H9 (cell line): ENCODE data around the gene CYP24A1. TPM values are rescaled to one million over a fixed set of nuclear protein-coding genes. Genes with fewer than 3 reads are reported as not detected.

Experiments used
- DNase-seq: peaks from one replicate; pipeline ENCODE4 v3.0.0-alpha.2; 2017
- H2AFZ ChIP-seq: one replicate; pipeline ENCODE4 v1.6.1; 2013; ENCODE audit warnings: mild to moderate bottlenecking, low read length, control low read depth, moderate library complexity
- H2AK5ac ChIP-seq: 2 replicates; pipeline ENCODE4 v1.6.1; 2013; ENCODE audit warnings: low read length, control low read depth, mixed read lengths; ENCODE audit not compliant: insufficient read length
- H2BK120ac ChIP-seq: one replicate; pipeline ENCODE4 v1.6.1; 2013; ENCODE audit warnings: low read depth, mild to moderate bottlenecking, low read length, control low read depth, inconsistent platforms; ENCODE audit not compliant: poor library complexity, severe bottlenecking
- H2BK12ac ChIP-seq: 2 replicates; pipeline ENCODE4 v1.6.1; 2013; ENCODE audit warnings: low read length, control low read depth, mixed read lengths, low read depth; ENCODE audit not compliant: insufficient read length
- H2BK15ac ChIP-seq: 2 replicates; pipeline ENCODE4 v1.6.1; 2013; ENCODE audit warnings: low read depth, low read length, control low read depth
- H2BK20ac ChIP-seq: one replicate; pipeline ENCODE4 v1.6.1; 2013; ENCODE audit warnings: low read depth, mild to moderate bottlenecking, low read length, control low read depth, inconsistent platforms; ENCODE audit not compliant: poor library complexity, severe bottlenecking
- H2BK5ac ChIP-seq: 2 replicates; pipeline ENCODE4 v1.6.1; 2013; ENCODE audit warnings: low read length, control low read depth, mixed read lengths; ENCODE audit not compliant: insufficient read length
- H3K14ac ChIP-seq: 2 replicates; pipeline ENCODE4 v1.6.1; 2013; ENCODE audit warnings: low read length, control low read depth; ENCODE audit not compliant: insufficient read depth
- H3K18ac ChIP-seq: 2 replicates; pipeline ENCODE4 v1.6.1; 2013; ENCODE audit warnings: low read depth, mild to moderate bottlenecking, mixed read lengths, low read length, control low read depth; ENCODE audit not compliant: insufficient read length
- H3K23ac ChIP-seq: 2 replicates; pipeline ENCODE4 v1.6.1; 2013; ENCODE audit warnings: low read length, control low read depth, mixed read lengths, low read depth; ENCODE audit not compliant: insufficient read length
- H3K23me2 ChIP-seq: 2 replicates; pipeline ENCODE4 v1.6.1; 2013; ENCODE audit warnings: low read depth, mild to moderate bottlenecking, mixed read lengths, low read length, control low read depth; ENCODE audit not compliant: insufficient read length, poor library complexity, severe bottlenecking
- H3K27ac ChIP-seq: 2 replicates; pipeline ENCODE4 v1.5.1; 2013; ENCODE audit warnings: low read length, control low read depth, mixed read lengths, low read depth; ENCODE audit not compliant: insufficient read length
- H3K27me3 ChIP-seq: 2 replicates; pipeline ENCODE4 v1.6.1; 2013; ENCODE audit warnings: low read length, control low read depth, inconsistent platforms; ENCODE audit not compliant: insufficient read depth
- H3K4ac ChIP-seq: 2 replicates; pipeline ENCODE4 v1.6.1; 2013; ENCODE audit warnings: low read depth, mild to moderate bottlenecking, control low read depth, inconsistent platforms, low read length, moderate library complexity
- H3K4me1 ChIP-seq: 2 replicates; pipeline ENCODE4 v1.6.1; 2013; ENCODE audit warnings: low read length, control low read depth, inconsistent platforms; ENCODE audit not compliant: insufficient read depth
- H3K4me2 ChIP-seq: 2 replicates; pipeline ENCODE4 v1.6.1; 2013; ENCODE audit warnings: low read length, control low read depth, mixed read lengths; ENCODE audit not compliant: insufficient read length, insufficient read depth
- H3K56ac ChIP-seq: 2 replicates; pipeline ENCODE4 v1.6.1; 2013; ENCODE audit warnings: low read depth, mild to moderate bottlenecking, mixed read lengths, low read length, control low read depth; ENCODE audit not compliant: insufficient read length
- H3K79me1 ChIP-seq: 2 replicates; pipeline ENCODE4 v1.6.1; 2013; ENCODE audit warnings: low read depth, mild to moderate bottlenecking, moderate library complexity, low read length, control low read depth, inconsistent platforms; ENCODE audit not compliant: insufficient read depth, poor library complexity, severe bottlenecking
- H3K79me2 ChIP-seq: 2 replicates; pipeline ENCODE4 v1.6.1; 2013; ENCODE audit warnings: low read length, control low read depth, inconsistent platforms; ENCODE audit not compliant: insufficient read depth
- H3K9ac ChIP-seq: 2 replicates; pipeline ENCODE4 v1.6.1; 2013; ENCODE audit warnings: low read length, control low read depth, mixed read lengths; ENCODE audit not compliant: insufficient read length; ENCODE audit errors: extremely low read depth
- H3K9me3 ChIP-seq: one replicate; pipeline ENCODE4 v1.6.1; 2013; ENCODE audit warnings: low read depth, low read length, inconsistent platforms; ENCODE audit not compliant: control insufficient read depth
- H3T11ph ChIP-seq: one replicate; pipeline ENCODE4 v1.6.1; 2013; ENCODE audit warnings: mild to moderate bottlenecking, low read length, control low read depth, inconsistent platforms
- H4K20me1 ChIP-seq: one replicate; pipeline ENCODE4 v1.6.1; 2013; ENCODE audit not compliant: control insufficient read depth, insufficient read length, insufficient read depth
- H4K5ac ChIP-seq: 2 replicates; pipeline ENCODE4 v1.6.1; 2013; ENCODE audit warnings: low read depth, mild to moderate bottlenecking, mixed read lengths, low read length, control low read depth; ENCODE audit not compliant: insufficient read length
- H4K8ac ChIP-seq: replicated peaks from 2 replicates; pipeline ENCODE4 v1.6.1; 2013; ENCODE audit warnings: low read length, control low read depth, mixed read lengths, low read depth; ENCODE audit not compliant: insufficient read length
- H4K91ac ChIP-seq: 2 replicates; pipeline ENCODE4 v1.6.1; 2013; ENCODE audit warnings: low read depth, mild to moderate bottlenecking, moderate library complexity, mixed read lengths, low read length, control low read depth; ENCODE audit not compliant: insufficient read length
- H3K27ac Mint-ChIP-seq, 3 experiments: 2 replicates in 2 of 3; 3 replicates in 1 of 3; pipeline ENCODE4 v1.8.0; 2020 to 2021; ENCODE audit warnings: mixed read lengths in 3 of 3, mild to moderate bottlenecking in 1 of 3, moderate library complexity in 1 of 3
- H3K27me3 Mint-ChIP-seq: 2 replicates; pipeline ENCODE4 v1.8.0; 2021; ENCODE audit warnings: low read depth, mild to moderate bottlenecking, moderate library complexity, mixed read lengths
- H3K36me3 Mint-ChIP-seq, 3 experiments: 2 replicates in 2 of 3; 3 replicates in 1 of 3; pipeline ENCODE4 v1.8.0; 2020 to 2021; ENCODE audit warnings: low read depth in 3 of 3, mixed read lengths in 3 of 3; ENCODE audit not compliant: insufficient read depth in 1 of 3
- H3K4me1 Mint-ChIP-seq, 2 experiments: 2 replicates each; pipeline ENCODE4 v1.8.0; 2020; ENCODE audit warnings: mixed read lengths in 2 of 2
- H3K4me3 Mint-ChIP-seq, 2 experiments: 2 replicates in 1 of 2; 3 replicates in 1 of 2; pipeline ENCODE4 v1.8.0; 2020 to 2021; ENCODE audit warnings: mild to moderate bottlenecking in 2 of 2, mixed read lengths in 2 of 2, moderate library complexity in 1 of 2
- H3K9me3 Mint-ChIP-seq, 2 experiments: 2 replicates in 1 of 2; 3 replicates in 1 of 2; pipeline ENCODE4 v1.8.0; 2020; ENCODE audit warnings: mild to moderate bottlenecking in 2 of 2, mixed read lengths in 2 of 2, moderate library complexity in 1 of 2
- CTCF ChIP-seq: fragments of 200-600 bp; sonication (generic); conservative IDR thresholded peaks from 3 replicates; pipeline ENCODE4 v1.8.0; 2021; ENCODE audit warnings: antibody characterized with exemption, mild to moderate bottlenecking
- WGBS: extraction: QIAGEN DNeasy Blood & Tissue Kit; methylation state at CpG from one replicate; pipeline ENCODE4 v1.1.7; 2013; ENCODE audit warnings: missing lambda C conversion rate, low lambda C conversion rate, mixed read lengths; ENCODE audit not compliant: insufficient read length; ENCODE audit errors: extremely low coverage; 5-methylcytosine and 5-hydroxymethylcytosine counted together
- total RNA-seq: library from RNA; stranded (reverse); gene quantifications from 2 replicates; pipeline ENCODE4 v1.2.1, GENCODE V29; 2021

The CYP24A1 gene
- total RNA-seq, 1 experiment from 2014 or later, result not detected

GRCh38 chr20:54153847-54154246, 19.9 kb downstream of the CYP24A1 start:
- Histone ChIP-seq H3K79me2 (no peaks in the 10 kb centered on the region), H3K79me1 (no peaks in the 10 kb centered on the region), H3K4me2 (no peak overlapping the region), H3K14ac (no peak overlapping the region), H3K9ac (no peak overlapping the region), H3K4me1 (0 out of 2 replicates have a peak, but pooled peaks cover 2% of the 10 kb centered on the region), H3K9me3 (no peaks in the 10 kb centered on the region), H4K20me1 (no peaks in the 10 kb centered on the region), H2AFZ (no peak overlapping the region), H2BK5ac (no peak overlapping the region), H4K91ac (no peak overlapping the region), H4K5ac (no peak overlapping the region), H3K27ac (no peak overlapping the region), H2BK15ac (no peak overlapping the region), H2BK12ac (no peak overlapping the region), H2AK5ac (no peak overlapping the region), H2BK120ac (no peak overlapping the region), H3K27me3 (no peaks in the 10 kb centered on the region), H4K8ac (no peak overlapping the region), H3K56ac (no peak overlapping the region), H3K23me2 (no peaks in the 10 kb centered on the region), H3T11ph (no peak overlapping the region), H2BK20ac (no peak overlapping the region), H3K4ac (no peak overlapping the region), H3K23ac (no peak overlapping the region), H3K18ac (no peak overlapping the region)
- Mint-ChIP-seq H3K36me3 (no peaks in the 10 kb centered on the region), H3K9me3 (no peaks in the 10 kb centered on the region), H3K27ac (no peak overlapping the region), H3K4me1 (peaks cover 0 to 4% of the 10 kb centered on the region in 2 experiments; a peak in 1 of 4 replicates), H3K4me3 (no peak overlapping the region), H3K27me3 (no peaks in the 10 kb centered on the region)
- WGBS, result no CpG with 5 or more reads among the region's 1 CpG
- DNase-seq, result no peak
- no peak for TF ChIP-seq CTCF
